GM19395 (cell line): ENCODE measurements around the gene HAPLN3.

ENCODE experiments used
- ATAC-seq: cut with Tn5 transposase; IDR thresholded peaks from one replicate; pipeline ENCODE4 v1.9.1; 2021; ENCODE audit warnings: mild to moderate bottlenecking, moderate library complexity; ENCODE audit not compliant: unreplicated experiment

HAPLN3 gene

GRCh38 chr15:88911766-88912118 lies 16.4 kb upstream of the HAPLN3 start:
- no peak for ATAC-seq

- no peak for ATAC-seq
These were observed 14.8 kb upstream of the HAPLN3 start for GRCh38 chr15:88909956-88910831.

GRCh38 chr15:88908697-88909621 lies 13.6 kb upstream of the HAPLN3 start:
- no peak for ATAC-seq

GRCh38 chr15:88908123-88908522 lies 12.8 kb upstream of the HAPLN3 start:
- ATAC-seq = no peak

- no peak for ATAC-seq
These were observed 11.8 kb upstream of the HAPLN3 start for GRCh38 chr15:88907111-88907510.

GRCh38 chr15:88906551-88906950 lies 11.2 kb upstream of the HAPLN3 start:
- ATAC-seq = no peak

GRCh38 chr15:88906130-88906529 lies 10.8 kb upstream of the HAPLN3 start:
- no peak for ATAC-seq

- ATAC-seq = no peak
These were observed 10.2 kb upstream of the HAPLN3 start for GRCh38 chr15:88905576-88905975.

GRCh38 chr15:88904624-88905327 lies 9.4 kb upstream of the HAPLN3 start:
- peak; percentile 86 for ATAC-seq

GRCh38 chr15:88904257-88904623 lies 8.9 kb upstream of the HAPLN3 start:
- peak; percentile 11 for ATAC-seq

GRCh38 chr15:88902846-88903245 lies 7.5 kb upstream of the HAPLN3 start:
- no peak for ATAC-seq

GRCh38 chr15:88902221-88902835 lies 7.0 kb upstream of the HAPLN3 start:
- ATAC-seq = no peak

GRCh38 chr15:88901508-88902220 lies 6.3 kb upstream of the HAPLN3 start:
- no peak for ATAC-seq

- ATAC-seq = no peak
These were observed 5.7 kb upstream of the HAPLN3 start for GRCh38 chr15:88900982-88901418.

- ATAC-seq = no peak
These were observed 5.1 kb upstream of the HAPLN3 start for GRCh38 chr15:88900309-88900981.

GRCh38 chr15:88899251-88899650 lies 3.9 kb upstream of the HAPLN3 start:
- ATAC-seq = no peak

GRCh38 chr15:88898736-88899135 lies 3.4 kb upstream of the HAPLN3 start:
- ATAC-seq = no peak

- ATAC-seq = no peak
These were observed 2.3 kb upstream of the HAPLN3 start for GRCh38 chr15:88897456-88898194.

- ATAC-seq = no peak
These were observed 1.8 kb upstream of the HAPLN3 start for GRCh38 chr15:88897142-88897455.
